ENCODE data around the gene TOMM20.

DNA sequence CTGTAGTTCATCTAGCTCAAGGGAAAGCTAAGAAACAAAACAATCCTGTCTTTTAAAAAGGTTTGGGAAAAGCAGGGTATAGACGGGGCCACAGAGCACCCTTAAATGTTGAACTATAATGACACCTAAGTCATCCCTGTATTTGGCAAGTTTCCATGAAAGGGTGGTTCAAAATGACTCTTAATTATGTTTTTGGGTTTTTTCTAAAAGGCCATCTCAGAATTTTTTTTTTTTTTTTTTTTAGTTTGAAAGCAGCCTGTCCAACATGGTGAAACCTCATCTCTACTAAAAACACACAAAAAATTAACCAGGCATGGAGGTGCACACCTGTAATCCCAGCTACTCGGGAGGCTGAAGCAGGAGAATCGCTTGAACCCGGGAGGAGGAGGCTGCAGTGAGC, 22.2 kb downstream of the TOMM20 start:
- no peak for TF ChIP-seq EZH2phosphoT487 (IDR thresholded peaks at IDR 0.05; ENCODE audit: insufficient read depth, low read depth)
- no peak for TF ChIP-seq EZH2 (IDR thresholded peaks at IDR 0.05; ENCODE audit: insufficient read depth, poor library complexity, severe bottlenecking)
